Stimulated activated CD4-positive, alpha-beta T cell treated with anti-CD3 and anti-CD28 coated beads, TNF-alpha, amount 100 ng/mL, for 1 hour (primary cell): Measurements from ENCODE around the gene CYP3A4.
"Not testable (repeated sequence)": the region's sequence is repeated elsewhere in the genome, so short reads cannot be mapped to it uniquely, and the experiment has no call there.

Experiments used
- DNase-seq, 3 donors: peaks; one replicate each; pipeline ENCODE4 v3.0.0-alpha.2; 2020; ENCODE audit warnings: low read depth in 3 of 3, low spot score in 1 of 3

CYP3A4 gene

GRCh38 chr7:99729486-99730237, 54.3 kb downstream of the CYP3A4 start:
- DNase-seq = no peak

DNA sequence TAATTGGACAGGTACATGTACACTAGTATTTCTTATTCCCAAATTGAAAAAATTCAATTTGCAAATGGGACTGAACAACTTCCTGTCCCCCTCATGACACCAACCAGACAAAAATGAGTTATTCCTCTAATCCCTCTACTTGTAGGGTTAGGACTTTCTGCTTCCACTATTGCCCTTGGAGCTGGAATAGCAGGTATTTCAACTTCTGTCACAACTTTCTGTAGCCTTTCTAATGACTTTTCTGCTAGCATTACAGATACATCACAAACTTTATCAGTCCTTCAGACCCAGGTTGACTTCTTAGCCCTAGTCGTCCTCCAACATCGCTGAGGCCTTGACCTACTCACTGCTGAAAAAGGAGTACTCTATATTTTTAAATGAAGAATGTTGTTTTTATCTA, 55.4 kb downstream of the CYP3A4 start:
- no peak for DNase-seq

GRCh38 chr7:99723201-99723600, 60.8 kb downstream of the CYP3A4 start:
- DNase-seq = not testable (repeated sequence)

GRCh38 chr7:99720800-99721595, 63.0 kb downstream of the CYP3A4 start:
- DNase-seq = no peak

DNA sequence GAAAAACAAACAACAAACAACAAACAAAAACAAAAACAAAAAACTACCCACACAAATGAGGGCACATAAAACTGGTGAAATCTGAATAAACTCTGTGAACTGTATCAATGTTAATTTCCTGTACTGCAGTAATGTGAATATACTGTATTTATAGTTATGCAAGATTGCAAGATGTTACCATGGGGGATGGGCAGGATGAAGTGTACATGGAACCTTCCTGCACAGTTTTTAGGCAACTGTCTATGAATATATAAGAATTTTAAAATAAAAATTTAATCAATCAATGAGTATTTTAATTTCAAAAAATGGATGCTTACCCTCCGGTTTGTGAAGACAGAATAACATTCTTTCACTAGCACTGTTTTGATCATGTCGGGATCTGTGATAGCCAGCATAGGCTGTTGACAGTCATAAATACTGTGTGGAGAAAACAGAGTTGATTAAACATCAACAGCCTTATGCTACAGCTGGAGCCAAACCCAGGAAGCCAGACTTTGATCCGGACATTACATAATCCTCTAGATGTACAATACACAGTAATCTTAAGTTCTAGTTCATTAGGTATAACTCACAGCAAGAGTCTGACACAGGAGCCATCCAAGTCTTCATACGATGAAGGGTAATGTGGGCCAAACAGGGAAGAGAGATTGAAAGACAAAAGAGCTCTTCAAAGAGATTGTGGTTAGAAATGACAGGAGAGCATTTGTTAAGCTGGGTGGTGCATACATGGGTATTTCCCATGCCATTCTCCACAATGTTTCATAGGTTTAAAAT, 63.8 kb downstream of the CYP3A4 start:
- no peak for DNase-seq

- no peak for DNase-seq
Observed at GRCh38 chr7:99713995-99714570, 69.9 kb downstream of the CYP3A4 start.

DNA sequence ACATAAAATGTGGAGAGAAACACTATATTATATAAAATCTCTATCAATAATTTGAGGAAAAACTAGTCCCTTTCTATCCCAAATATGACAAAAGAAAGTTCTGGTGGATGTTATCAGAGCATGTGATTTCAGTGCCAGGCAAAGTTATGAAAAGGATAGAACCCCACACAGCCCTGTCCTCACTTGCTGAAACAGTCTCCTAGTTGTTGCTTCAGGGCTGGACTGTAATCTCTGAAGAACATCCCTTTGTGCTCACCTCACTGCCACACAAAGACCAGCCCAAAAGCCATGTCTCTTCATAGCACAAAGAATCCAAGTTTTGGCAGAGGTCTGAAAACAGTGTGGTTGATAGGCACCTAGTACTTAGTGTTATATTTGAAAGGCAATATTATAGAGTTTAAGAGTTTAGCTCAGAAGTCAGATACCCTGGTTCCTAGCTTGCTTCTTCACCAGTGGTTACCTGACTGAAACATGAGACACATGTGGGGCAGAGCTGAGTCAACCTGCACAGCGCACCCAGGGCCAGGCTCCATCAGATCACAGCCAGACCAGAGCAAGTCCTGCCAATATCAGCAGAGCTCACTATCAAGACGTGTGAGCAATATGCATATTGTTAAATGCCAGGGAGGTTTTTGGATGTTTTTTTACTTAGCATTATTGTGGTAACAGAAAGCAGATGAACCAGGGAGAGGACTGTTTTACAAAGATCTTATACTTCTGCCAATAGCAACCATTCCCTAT, 74.0 kb downstream of the CYP3A4 start:
- no peak for DNase-seq

DNA sequence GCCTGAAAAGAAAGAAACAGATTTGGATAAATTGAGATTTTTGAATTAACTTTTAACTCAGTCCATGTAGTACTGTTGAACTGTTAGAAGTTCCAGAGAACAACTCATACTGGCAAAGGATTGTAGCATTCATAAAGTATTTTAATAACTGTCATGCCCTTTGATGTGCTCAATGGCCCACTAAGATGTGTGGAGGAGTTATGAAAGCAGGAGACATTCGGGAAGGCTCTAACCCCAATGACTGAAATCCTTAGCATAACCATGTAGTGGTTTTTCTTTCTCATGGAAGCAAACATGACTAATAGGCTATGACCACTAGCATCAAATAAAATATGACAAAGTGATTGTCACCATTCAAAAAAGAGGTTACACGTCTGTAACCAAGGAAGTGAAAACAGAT, 74.7 kb downstream of the CYP3A4 start:
- no peak for DNase-seq

DNA sequence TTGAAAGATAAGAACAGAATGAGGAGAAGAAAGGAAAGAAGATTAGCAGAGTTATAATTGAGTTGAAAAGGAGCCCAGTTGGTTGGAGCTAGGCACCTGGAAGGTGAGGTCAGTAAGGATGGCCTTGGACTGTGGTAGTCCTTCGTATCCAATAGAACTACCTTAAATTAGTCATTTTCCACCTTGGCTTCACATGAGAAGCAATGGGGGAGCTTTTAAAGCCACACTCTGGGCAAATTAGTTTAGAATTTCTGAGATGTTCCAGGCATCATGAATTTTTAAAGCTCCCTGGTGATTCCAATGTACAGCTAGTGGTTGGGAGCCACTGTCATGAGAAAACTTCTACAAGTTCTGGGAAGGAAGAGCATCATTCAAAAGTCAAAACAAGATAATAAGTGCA, 76.9 kb downstream of the CYP3A4 start:
- DNase-seq = no peak
